Measurements from ENCODE around the gene GSS.
A peak's percentile ranks its signal among the peaks of the same experiment; 100 is the strongest.

GSS gene

DNA sequence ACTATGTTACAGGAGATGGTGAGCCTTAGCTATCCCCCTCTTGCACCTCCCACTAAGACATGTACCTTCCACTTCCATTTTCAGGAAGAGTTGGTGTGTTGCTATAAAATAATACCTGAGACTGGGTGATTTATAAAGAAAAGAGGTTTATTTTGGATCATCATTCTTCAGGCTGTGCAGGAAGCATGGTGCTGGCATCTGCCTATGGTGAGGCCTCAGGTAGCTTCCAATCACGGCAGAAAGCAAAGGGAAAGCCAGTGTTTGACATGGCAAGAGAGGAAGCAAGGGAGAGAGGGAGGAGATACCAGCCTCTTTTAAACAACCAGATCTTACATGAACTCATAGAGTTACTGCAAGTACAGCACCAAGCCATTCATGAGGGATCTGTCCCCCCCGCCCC, 32.2 kb downstream of the GSS start:
- Histone ChIP-seq H3K4me3 (ENCODE audit: low read length) (no peak overlapping the region), H3K56ac (ENCODE audit: low read length) (no peak overlapping the region), H3K79me1 (ENCODE audit: low read length) (no peaks in the 10 kb centered on the region), H3K36me3 (ENCODE audit: control insufficient read depth, insufficient read depth, low read length) (peaks cover 2% of the 10 kb centered on the region), H2BK15ac (replicated peaks; ENCODE audit: low read depth) (no peak overlapping the region), H2AK5ac (ENCODE audit: low read length) (no peak overlapping the region), H3K4ac (ENCODE audit: low read depth, low read length) (no peak overlapping the region), H3K4me2 (ENCODE audit: low read length) (no peak overlapping the region), H4K5ac (ENCODE audit: low read length) (no peak overlapping the region), H3K4me1 (ENCODE audit: control insufficient read depth, low read depth, low read length) (no peaks in the 10 kb centered on the region), H2BK120ac (ENCODE audit: low read depth, low read length) (no peak overlapping the region), H3K18ac (ENCODE audit: low read length) (no peak overlapping the region), H3K79me2 (ENCODE audit: control insufficient read depth, insufficient read depth, low read length) (no peaks in the 10 kb centered on the region), H3K23ac (ENCODE audit: low read length) (no peak overlapping the region), H2BK5ac (ENCODE audit: low read length) (no peak overlapping the region), H4K8ac (ENCODE audit: low read depth, low read length) (no peak overlapping the region), H3K27ac (ENCODE audit: low read depth, low read length) (no peak overlapping the region), H3K27me3 (ENCODE audit: insufficient read depth, low read length, poor library complexity) (no peaks in the 10 kb centered on the region), H3K9ac (ENCODE audit: low read length) (no peak overlapping the region)
- no peak for DNase-seq
- WGBS (ENCODE audit: extremely low coverage, insufficient coverage, low lambda C conversion rate), result no CpG with 5 or more reads among the region's 2 CpGs

- peaks cover 2% of the 10 kb centered on the region for H3K36me3 ChIP-seq (ENCODE audit: control insufficient read depth, insufficient read depth, low read length)
Observed at GRCh38 chr20:34922654-34923381, 32.8 kb downstream of the GSS start.

DNA sequence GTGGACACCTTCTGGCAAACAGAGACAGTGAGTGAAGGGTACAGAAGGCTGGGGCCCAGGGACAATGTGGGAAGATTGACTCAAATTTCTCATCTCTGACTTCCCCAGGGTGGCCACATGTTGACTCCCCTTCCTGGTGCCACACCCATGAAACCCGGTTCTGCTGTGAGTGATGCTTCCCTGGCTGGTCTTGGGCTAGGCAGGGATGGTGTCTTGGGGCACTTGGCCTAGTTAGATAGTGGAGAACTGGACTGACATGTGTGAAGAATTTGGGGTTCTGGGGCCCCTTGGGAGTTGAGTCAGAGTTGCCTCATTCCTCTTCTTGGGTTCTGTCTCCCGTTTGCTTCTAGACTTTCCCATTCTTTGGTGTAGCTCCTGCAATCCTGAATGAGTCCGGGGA, 34.2 kb downstream of the GSS start:
- Histone ChIP-seq H3K56ac (ENCODE audit: low read length) (no peak overlapping the region), H2BK5ac (ENCODE audit: low read length) (no peak overlapping the region), H3K18ac (ENCODE audit: low read length) (no peak overlapping the region), H3K4me1 (ENCODE audit: control insufficient read depth, low read depth, low read length) (no peaks in the 10 kb centered on the region), H2BK15ac (replicated peaks; ENCODE audit: low read depth) (no peak overlapping the region), H4K5ac (ENCODE audit: low read length) (no peak overlapping the region), H3K79me1 (ENCODE audit: low read length) (no peaks in the 10 kb centered on the region), H3K4me3 (ENCODE audit: low read length) (no peak overlapping the region), H3K27ac (ENCODE audit: low read depth, low read length) (no peak overlapping the region), H3K27me3 (ENCODE audit: insufficient read depth, low read length, poor library complexity) (no peaks in the 10 kb centered on the region), H3K36me3 (ENCODE audit: control insufficient read depth, insufficient read depth, low read length) (peaks cover 2% of the 10 kb centered on the region), H3K79me2 (ENCODE audit: control insufficient read depth, insufficient read depth, low read length) (no peaks in the 10 kb centered on the region), H3K9ac (ENCODE audit: low read length) (no peak overlapping the region), H4K8ac (ENCODE audit: low read depth, low read length) (no peak overlapping the region), H3K4me2 (ENCODE audit: low read length) (no peak overlapping the region), H2BK120ac (ENCODE audit: low read depth, low read length) (no peak overlapping the region), H2AK5ac (ENCODE audit: low read length) (no peak overlapping the region), H3K23ac (ENCODE audit: low read length) (no peak overlapping the region), H3K4ac (ENCODE audit: low read depth, low read length) (no peak overlapping the region)
- DNase-seq, result no peak
- WGBS (ENCODE audit: extremely low coverage, insufficient coverage, low lambda C conversion rate), result no CpG with 5 or more reads among the region's 3 CpGs

More at GRCh38 chr20:34922654-34923381, 32.8 kb downstream of the GSS start:
- Histone ChIP-seq H4K8ac (ENCODE audit: low read depth, low read length) (no peak overlapping the region), H3K27me3 (ENCODE audit: insufficient read depth, low read length, poor library complexity) (no peaks in the 10 kb centered on the region), H3K9ac (ENCODE audit: low read length) (no peak overlapping the region), H3K79me2 (ENCODE audit: control insufficient read depth, insufficient read depth, low read length) (no peaks in the 10 kb centered on the region), H3K23ac (ENCODE audit: low read length) (no peak overlapping the region), H2AK5ac (ENCODE audit: low read length) (no peak overlapping the region), H3K56ac (ENCODE audit: low read length) (no peak overlapping the region), H3K4me3 (ENCODE audit: low read length) (no peak overlapping the region), H4K5ac (ENCODE audit: low read length) (no peak overlapping the region), H2BK5ac (ENCODE audit: low read length) (no peak overlapping the region), H3K4me2 (ENCODE audit: low read length) (no peak overlapping the region), H3K27ac (ENCODE audit: low read depth, low read length) (no peak overlapping the region), H2BK120ac (ENCODE audit: low read depth, low read length) (no peak overlapping the region), H2BK15ac (replicated peaks; ENCODE audit: low read depth) (no peak overlapping the region), H3K4me1 (ENCODE audit: control insufficient read depth, low read depth, low read length) (no peaks in the 10 kb centered on the region), H3K4ac (ENCODE audit: low read depth, low read length) (no peak overlapping the region), H3K79me1 (ENCODE audit: low read length) (no peaks in the 10 kb centered on the region), H3K18ac (ENCODE audit: low read length) (no peak overlapping the region)
- peak; percentile 56 for DNase-seq
- WGBS (ENCODE audit: extremely low coverage, insufficient coverage, low lambda C conversion rate), result no CpG with 5 or more reads among the region's 5 CpGs

- DNase-seq, result no peak
- H3K4me2 ChIP-seq (ENCODE audit: low read length), result no peak overlapping the region
- no peak overlapping the region for H2BK5ac ChIP-seq (ENCODE audit: low read length)
- no peak overlapping the region for H3K9ac ChIP-seq (ENCODE audit: low read length)
- no peaks in the 10 kb centered on the region for H3K4me1 ChIP-seq (ENCODE audit: control insufficient read depth, low read depth, low read length)
- no peak overlapping the region for H3K4ac ChIP-seq (ENCODE audit: low read depth, low read length)
- no peaks in the 10 kb centered on the region for H3K27me3 ChIP-seq (ENCODE audit: insufficient read depth, low read length, poor library complexity)
- H3K79me2 ChIP-seq (ENCODE audit: control insufficient read depth, insufficient read depth, low read length), result no peaks in the 10 kb centered on the region
- H4K5ac ChIP-seq (ENCODE audit: low read length), result no peak overlapping the region
- H3K36me3 ChIP-seq (ENCODE audit: control insufficient read depth, insufficient read depth, low read length), result peaks cover 2% of the 10 kb centered on the region
- no peak overlapping the region for H3K27ac ChIP-seq (ENCODE audit: low read depth, low read length)
- no peak overlapping the region for H2AK5ac ChIP-seq (ENCODE audit: low read length)
- H3K18ac ChIP-seq (ENCODE audit: low read length), result no peak overlapping the region
- H3K23ac ChIP-seq (ENCODE audit: low read length), result no peak overlapping the region
- H2BK120ac ChIP-seq (ENCODE audit: low read depth, low read length), result no peak overlapping the region
- H3K56ac ChIP-seq (ENCODE audit: low read length), result no peak overlapping the region
- H4K8ac ChIP-seq (ENCODE audit: low read depth, low read length), result no peak overlapping the region
- H2BK15ac ChIP-seq (replicated peaks; ENCODE audit: low read depth), result no peak overlapping the region
- no peak overlapping the region for H3K4me3 ChIP-seq (ENCODE audit: low read length)
- H3K79me1 ChIP-seq (ENCODE audit: low read length), result no peaks in the 10 kb centered on the region
Observed at GRCh38 chr20:34920055-34920454, 35.6 kb downstream of the GSS start.

GRCh38 chr20:34916774-34917354, 38.7 kb downstream of the GSS start:
- H3K4me1 ChIP-seq (ENCODE audit: control insufficient read depth, low read depth, low read length), result no peaks in the 10 kb centered on the region
- no peak for DNase-seq
- no peak overlapping the region for H2AK5ac ChIP-seq (ENCODE audit: low read length)
- no peak overlapping the region for H3K18ac ChIP-seq (ENCODE audit: low read length)
- H3K4me2 ChIP-seq (ENCODE audit: low read length), result no peak overlapping the region
- no peak overlapping the region for H4K8ac ChIP-seq (ENCODE audit: low read depth, low read length)
- no peak overlapping the region for H3K4ac ChIP-seq (ENCODE audit: low read depth, low read length)
- H3K56ac ChIP-seq (ENCODE audit: low read length), result no peak overlapping the region
- H4K5ac ChIP-seq (ENCODE audit: low read length), result no peak overlapping the region
- no peak overlapping the region for H3K4me3 ChIP-seq (ENCODE audit: low read length)
- no peaks in the 10 kb centered on the region for H3K79me2 ChIP-seq (ENCODE audit: control insufficient read depth, insufficient read depth, low read length)
- no peaks in the 10 kb centered on the region for H3K27me3 ChIP-seq (ENCODE audit: insufficient read depth, low read length, poor library complexity)
- no peak overlapping the region for H2BK120ac ChIP-seq (ENCODE audit: low read depth, low read length)
- no peak overlapping the region for H3K23ac ChIP-seq (ENCODE audit: low read length)
- no peak overlapping the region for H3K9ac ChIP-seq (ENCODE audit: low read length)
- H3K36me3 ChIP-seq (ENCODE audit: control insufficient read depth, insufficient read depth, low read length), result no peaks in the 10 kb centered on the region
- H2BK15ac ChIP-seq (replicated peaks; ENCODE audit: low read depth), result no peak overlapping the region
- H3K27ac ChIP-seq (ENCODE audit: low read depth, low read length), result no peak overlapping the region
- no CpG with 5 or more reads among the region's 2 CpGs for WGBS (ENCODE audit: extremely low coverage, insufficient coverage, low lambda C conversion rate)
- no peak overlapping the region for H2BK5ac ChIP-seq (ENCODE audit: low read length)
- no peaks in the 10 kb centered on the region for H3K79me1 ChIP-seq (ENCODE audit: low read length)

Measured in mesendoderm (in vitro differentiated cells).